G401 (cell line): ENCODE data around the gene TMEM11. TPM values are rescaled to one million over a fixed set of nuclear protein-coding genes. Genes with fewer than 3 reads are reported as not detected.

Experiments
- DNase-seq: peaks from one replicate; pipeline ENCODE4 v3.0.0-alpha.2; 2015; ENCODE audit warnings: low spot score
- in situ Hi-C: cut with HindIII; loops from 2 replicates; pipeline ENCODE4 v1.10.0; 2016; ENCODE audit warnings: low sequenced_read_pairs, mixed read lengths
- total RNA-seq: library from RNA; depleted of rRNA; stranded (reverse); fragments of >200 nt; shearing (Covaris generic); gene quantifications from 2 replicates; pipeline ENCODE4 v1.2.3, GENCODE V29; 2014; rRNA removed

Gene TMEM11
- 31.2 and 34.4 TPM in 2 replicates for total RNA-seq

GRCh38 chr17:21214015-21214776 lies at the start of gene TMEM11:
Gene TMEM11, minus strand, starts transcription at chr17:21214161. Its CDS starts 9 bp downstream, at chr17:21214152.
- peak; percentile 95 for DNase-seq
- in situ Hi-C loops = no loop called here

GRCh38 chr17:21263376-21263775 lies 49.4 kb upstream of the TMEM11 start:
- DNase-seq = no peak
- in situ Hi-C loops = no loop called here

- in situ Hi-C loops = no loop called here
- no peak for DNase-seq
Measured at GRCh38 chr17:21262259-21262993, 48.5 kb upstream of the TMEM11 start.

- in situ Hi-C loops = no loop called here
- no peak for DNase-seq
Measured at GRCh38 chr17:21258593-21258992, 44.6 kb upstream of the TMEM11 start.

- no peak for DNase-seq
- in situ Hi-C loops = no loop called here
Measured at GRCh38 chr17:21253646-21254441, 39.9 kb upstream of the TMEM11 start.

- in situ Hi-C loops = no loop called here
- DNase-seq = peak; percentile 89
Measured at GRCh38 chr17:21252796-21253645, 39.1 kb upstream of the TMEM11 start, which contains the start of gene NATD1. Gene NATD1, minus strand, starts transcription at chr17:21253410. Its CDS starts 146 bp downstream, at chr17:21253264.

- in situ Hi-C loops = no loop called here
- no peak for DNase-seq
Measured at GRCh38 chr17:21252289-21252795, 38.4 kb upstream of the TMEM11 start.

- DNase-seq = no peak
- in situ Hi-C loops = no loop called here
Measured at GRCh38 chr17:21251337-21252010, 37.5 kb upstream of the TMEM11 start.

GRCh38 chr17:21250854-21251253 lies 36.9 kb upstream of the TMEM11 start:
- in situ Hi-C loops = no loop called here
- peak; percentile 15 for DNase-seq

GRCh38 chr17:21249920-21250703 lies 36.2 kb upstream of the TMEM11 start:
- in situ Hi-C loops = no loop called here

GRCh38 chr17:21249086-21249795 lies 35.3 kb upstream of the TMEM11 start:
- no peak for DNase-seq
- in situ Hi-C loops = no loop called here

More at GRCh38 chr17:21249920-21250703, 36.2 kb upstream of the TMEM11 start:
- peak; percentile 23 for DNase-seq

GRCh38 chr17:21248500-21248899 lies 34.5 kb upstream of the TMEM11 start:
- in situ Hi-C loops = no loop called here

GRCh38 chr17:21247552-21248258 lies 33.7 kb upstream of the TMEM11 start:
- no peak for DNase-seq
- in situ Hi-C loops = no loop called here

More at GRCh38 chr17:21248500-21248899, 34.5 kb upstream of the TMEM11 start:
- no peak for DNase-seq

GRCh38 chr17:21246698-21247097 lies 32.7 kb upstream of the TMEM11 start:
- in situ Hi-C loops = no loop called here
- DNase-seq = no peak

GRCh38 chr17:21245639-21246084 lies 31.7 kb upstream of the TMEM11 start:
- DNase-seq = no peak

More at GRCh38 chr17:21245639-21246084, 31.7 kb upstream of the TMEM11 start:
- in situ Hi-C loops = no loop called here
